Thoracic aorta (tissue), 2 donors: ENCODE results near the gene TBC1D20. TPM values are rescaled to one million over a fixed set of nuclear protein-coding genes. Genes with fewer than 3 reads are reported as not detected.
"Not testable (repeated sequence)": the region's sequence is repeated elsewhere in the genome, so short reads cannot be mapped to it uniquely, and the experiment has no call there.

Source experiments
- ATAC-seq: fragments of 150-250 bp; one replicate; pipeline ENCODE4 v1.8.0; 2017; ENCODE audit warnings: low read depth; ENCODE audit not compliant: insufficient number of reproducible peaks, low FRiP score
- DNase-seq: peaks from one replicate; pipeline ENCODE4 v3.0.0-alpha.2; 2020; ENCODE audit warnings: low spot score
- H3K27ac ChIP-seq, 2 donors: fragments of 200-600 bp; sonication (generic); 1 replicate in 1 of 2; 2 replicates in 1 of 2; pipeline ENCODE4 v1.5.1; 2016; ENCODE audit warnings: mild to moderate bottlenecking in 2 of 2, moderate library complexity in 2 of 2
- H3K27me3 ChIP-seq: fragments of 200-600 bp; sonication (generic); replicated peaks from 2 replicates; pipeline ENCODE4 v1.6.0; 2016; ENCODE audit warnings: mild to moderate bottlenecking; ENCODE audit not compliant: insufficient read depth
- H3K36me3 ChIP-seq: fragments of 200-600 bp; sonication (generic); one replicate; pipeline ENCODE4 v1.5.1; 2016
- H3K4me1 ChIP-seq, 2 donors: fragments of 200-600 bp; sonication (generic); 1 replicate in 1 of 2; 2 replicates in 1 of 2; pipeline versions ENCODE4 v1.5.1 to v1.6.0; 2016; ENCODE audit warnings: low read depth in 2 of 2, mild to moderate bottlenecking in 1 of 2; ENCODE audit not compliant: control insufficient read depth in 1 of 2
- H3K4me3 ChIP-seq: fragments of 200-600 bp; sonication (generic); 2 replicates; pipeline ENCODE4 v1.5.1; 2016; ENCODE audit warnings: mild to moderate bottlenecking
- H3K9me3 ChIP-seq: fragments of 200-600 bp; sonication (generic); 2 replicates; pipeline ENCODE4 v1.5.1; 2016
- CTCF ChIP-seq: fragments of 200-600 bp; sonication (generic); IDR thresholded peaks from one replicate; pipeline ENCODE4 v1.5.1; 2019; ENCODE audit warnings: antibody characterized with exemption
- total RNA-seq, 2 donors: library from RNA; depleted of rRNA; stranded (reverse); fragments of >200 nt; gene quantifications; one replicate each; pipeline versions ENCODE4 v1.1.0 to v1.2.3, GENCODE V29; 2016

Gene TBC1D20
- total RNA-seq, 2 donors from 2014 or later = 33.8 to 40.0 TPM

DNA sequence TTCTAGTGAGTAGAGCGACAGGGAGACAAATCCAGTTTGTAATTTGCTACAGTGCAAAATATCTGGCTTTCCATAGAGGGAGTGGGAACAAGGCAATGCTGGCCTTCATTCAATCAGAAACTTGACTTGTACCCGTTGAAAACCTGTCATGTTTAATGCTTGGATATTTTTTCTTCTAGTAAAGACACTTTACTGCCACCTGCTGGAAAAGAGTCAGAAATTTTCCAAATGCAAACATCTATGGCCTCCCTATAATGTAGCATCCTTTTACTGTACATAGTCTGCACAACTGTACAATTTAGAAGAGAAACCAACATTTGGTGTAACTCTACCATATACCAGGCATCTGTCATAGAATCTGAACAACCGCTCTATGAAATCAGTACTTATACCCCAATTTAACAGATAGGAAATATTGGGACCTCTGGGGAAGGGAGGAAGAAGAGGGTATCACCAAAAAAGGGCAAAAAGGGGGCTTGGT is 16.7 kb upstream of the TBC1D20 start:
- H3K9me3 ChIP-seq = no peaks in the 10 kb centered on the region
- H3K36me3 ChIP-seq = peaks cover 8% of the 10 kb centered on the region
- H3K27ac ChIP-seq = no peak overlapping the region
- no peaks in the 10 kb centered on the region for H3K27me3 ChIP-seq
- peak; percentile 49 for TF ChIP-seq CTCF
- peaks cover 3 to 31% of the 10 kb centered on the region in 2 donors for H3K4me1 ChIP-seq
- DNase-seq (no peak), ATAC-seq (no peak)
- no peak overlapping the region for H3K4me3 ChIP-seq

DNA sequence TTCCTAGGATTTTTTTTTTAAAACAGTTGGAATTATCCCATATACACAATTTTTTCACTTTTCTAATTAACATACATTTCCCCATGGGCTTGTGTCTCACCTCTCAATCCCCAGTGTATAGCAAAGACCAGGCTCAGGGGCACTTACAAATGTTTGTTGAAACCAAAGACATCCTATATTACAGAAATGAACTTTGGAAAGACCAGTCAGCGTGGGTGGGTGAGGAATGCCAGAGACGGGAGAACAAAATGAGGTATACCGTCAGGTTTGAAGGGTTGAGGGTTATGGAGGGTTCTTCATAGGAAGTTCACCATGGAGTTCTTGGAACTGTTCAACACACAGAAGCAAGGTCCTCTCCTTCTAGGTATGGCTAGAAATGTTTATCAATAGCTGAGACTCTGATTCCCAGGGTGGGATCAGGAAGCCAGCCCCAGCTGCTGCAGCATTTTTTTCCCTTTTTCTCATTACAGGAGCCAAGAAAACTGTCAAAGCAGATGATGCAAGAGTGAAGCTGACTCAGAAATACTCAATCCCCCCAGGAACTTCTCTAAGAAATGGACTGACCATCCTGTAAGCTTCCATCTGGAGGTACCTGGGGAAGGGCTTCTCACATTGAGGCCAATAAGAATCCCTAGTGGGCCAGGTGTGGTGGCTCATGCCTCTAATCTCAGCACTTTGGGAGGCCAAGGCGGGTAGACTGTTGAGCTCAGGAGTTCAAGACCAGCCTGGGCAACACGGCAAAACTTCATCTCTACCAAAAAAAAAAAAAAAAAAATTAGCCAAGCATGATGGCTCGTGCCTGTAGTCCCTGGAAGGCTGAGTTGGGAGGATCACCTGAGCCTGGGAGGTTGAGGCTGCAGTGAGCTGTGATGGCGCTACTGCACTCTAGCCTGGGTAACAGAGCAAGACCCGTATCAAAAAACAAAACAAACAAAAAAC is 15.9 kb upstream of the TBC1D20 start:
- H3K36me3 ChIP-seq = peaks cover 8% of the 10 kb centered on the region
- no peaks in the 10 kb centered on the region for H3K27me3 ChIP-seq
- H3K4me1 ChIP-seq = peaks cover 3 to 24% of the 10 kb centered on the region in 2 donors
- ATAC-seq (no peak), DNase-seq (no peak)
- no peaks in the 10 kb centered on the region for H3K9me3 ChIP-seq
- TF ChIP-seq CTCF = no peak
- no peak overlapping the region for H3K4me3 ChIP-seq
- no peak overlapping the region for H3K27ac ChIP-seq

GRCh38 chr20:476561-477249 is 14.4 kb upstream of the TBC1D20 start:
- not testable (repeated sequence) for DNase-seq, ATAC-seq, H3K27ac ChIP-seq, H3K27me3 ChIP-seq, H3K9me3 ChIP-seq, H3K4me3 ChIP-seq, H3K36me3 ChIP-seq
- H3K4me1 ChIP-seq = peaks cover 3 to 24% of the 10 kb centered on the region in 2 donors

DNA sequence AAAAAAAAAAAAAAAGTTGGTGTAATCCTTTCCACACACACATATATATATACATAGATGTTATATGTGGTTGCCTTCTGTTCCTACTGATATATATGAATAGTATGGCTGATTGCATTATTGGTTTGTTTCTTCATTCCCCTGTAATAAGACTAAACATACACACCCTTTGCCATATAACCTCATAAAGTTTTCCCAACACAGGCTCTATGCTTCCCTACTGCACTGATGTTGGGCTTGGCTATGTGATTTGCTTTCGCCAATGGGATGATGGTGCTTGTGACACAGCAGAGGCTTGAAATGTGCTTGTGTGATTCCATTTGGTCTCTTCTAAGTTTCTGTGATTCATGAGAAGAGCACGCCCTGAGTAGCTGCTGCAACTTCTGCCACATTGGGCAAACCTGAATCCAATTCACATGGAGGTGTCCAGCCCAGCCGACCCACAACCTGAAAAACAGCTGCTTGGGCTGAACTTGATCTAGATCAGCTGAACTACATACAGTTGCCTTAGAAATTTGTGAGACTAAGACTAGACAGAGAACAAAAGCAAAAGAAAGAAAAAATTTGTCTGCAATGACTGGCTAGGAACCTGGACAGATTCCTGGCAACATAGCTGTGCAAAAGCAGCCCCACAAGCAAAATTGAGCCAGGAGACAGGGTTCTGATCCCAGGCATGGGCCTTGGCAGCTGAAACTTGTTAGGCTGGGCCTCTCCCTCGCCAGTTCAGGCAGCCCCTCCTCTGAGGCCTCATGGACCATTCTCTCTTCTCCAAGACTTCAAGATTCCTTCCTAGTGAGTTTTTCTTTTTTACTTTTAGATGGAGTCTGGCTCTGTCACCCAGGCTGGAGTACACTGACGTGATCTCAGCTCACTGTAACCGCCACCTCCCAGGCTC is 13.4 kb upstream of the TBC1D20 start:
- Histone ChIP-seq H3K9me3 (no peaks in the 10 kb centered on the region), H3K36me3 (no peaks in the 10 kb centered on the region), H3K27ac (peak overlapping the region; percentile 5 to 47), H3K4me3 (no peak overlapping the region), H3K27me3 (no peaks in the 10 kb centered on the region), H3K4me1 (peaks cover 3 to 24% of the 10 kb centered on the region in 2 donors)
- DNase-seq = no peak
- no peak for TF ChIP-seq CTCF
- ATAC-seq = no peak

GRCh38 chr20:474581-474980 is 12.2 kb upstream of the TBC1D20 start:
- Histone ChIP-seq H3K27ac (no peak overlapping the region), H3K4me1 (peaks cover 3 to 22% of the 10 kb centered on the region in 2 donors), H3K4me3 (no peak overlapping the region), H3K36me3 (no peaks in the 10 kb centered on the region), H3K9me3 (no peaks in the 10 kb centered on the region), H3K27me3 (no peaks in the 10 kb centered on the region)
- no peak for TF ChIP-seq CTCF
- ATAC-seq (no peak), DNase-seq (no peak)
